Common myeloid progenitor, CD34-positive (primary cell): ENCODE measurements around the gene ALB. TPM values are rescaled to one million over a fixed set of nuclear protein-coding genes. Genes with fewer than 3 reads are reported as not detected.
"Not testable (repeated sequence)": the region's sequence is repeated elsewhere in the genome, so short reads cannot be mapped to it uniquely, and the experiment has no call there.

Source experiments
- CTCF ChIA-PET: fragments of 350-600 bp; sonication (Branson Sonifier 250); formaldehyde crosslinking; loops from one replicate; lab custom pipeline; 2021; ENCODE audit warnings: antibody characterized with exemption; lab: Charles Lee
- POLR2A ChIA-PET: fragments of 350-600 bp; sonication (Branson Sonifier 250); formaldehyde crosslinking; loops from one replicate; lab custom pipeline; 2021; ENCODE audit warnings: antibody characterized with exemption; lab: Charles Lee
- DNase-seq, 3 donors: peaks; one replicate each; pipeline versions ENCODE4 v3.0.0 to v3.0.0-alpha.2; 2013
- H3K27ac ChIP-seq, 2 experiments: 1 replicate in 1 of 2; 2 replicates in 1 of 2; pipeline ENCODE4 v1.7.0; 2013; ENCODE audit warnings: inconsistent platforms in 2 of 2, low read length in 2 of 2, mild to moderate bottlenecking in 2 of 2, low read depth in 1 of 2, moderate library complexity in 1 of 2; ENCODE audit not compliant: severe bottlenecking in 2 of 2, insufficient read depth in 1 of 2, poor library complexity in 1 of 2
- H3K27me3 ChIP-seq, 5 experiments: replicated peaks in 2 of 5; 1 replicate in 3 of 5; 2 replicates in 2 of 5; pipeline versions ENCODE4 v1.6.1 to v1.7.0; 2013; ENCODE audit warnings: low read length in 4 of 5, mild to moderate bottlenecking in 2 of 5, moderate library complexity in 2 of 5, inconsistent platforms in 1 of 5; ENCODE audit not compliant: insufficient read depth in 5 of 5, control insufficient read depth in 4 of 5
- H3K36me3 ChIP-seq, 4 experiments: 1 replicate in 2 of 4; 2 replicates in 2 of 4; pipeline versions ENCODE4 v1.6.1 to v1.7.0; 2013; ENCODE audit warnings: low read length in 3 of 4, control low read depth in 1 of 4, mild to moderate bottlenecking in 1 of 4; ENCODE audit not compliant: control insufficient read depth in 4 of 4, insufficient read depth in 4 of 4
- H3K4me1 ChIP-seq, 4 experiments: 1 replicate in 3 of 4; 2 replicates in 1 of 4; pipeline versions ENCODE4 v1.6.1 to v1.7.1; 2013; ENCODE audit warnings: low read length in 3 of 4, mild to moderate bottlenecking in 3 of 4, control low read depth in 1 of 4, inconsistent platforms in 1 of 4, moderate library complexity in 1 of 4; ENCODE audit not compliant: control insufficient read depth in 4 of 4, insufficient read depth in 4 of 4; ENCODE audit errors: control extremely low read depth in 1 of 4
- H3K4me3 ChIP-seq, 7 experiments: 1 replicate in 4 of 7; 2 replicates in 3 of 7; pipeline versions ENCODE4 v1.5.1 to v1.7.0; 2013; ENCODE audit warnings: mild to moderate bottlenecking in 7 of 7, low read length in 6 of 7, moderate library complexity in 6 of 7, inconsistent platforms in 2 of 7, low read depth in 2 of 7, control low read depth in 1 of 7; ENCODE audit not compliant: insufficient read depth in 4 of 7, control insufficient read depth in 1 of 7; ENCODE audit errors: extremely low read depth in 1 of 7
- H3K9me3 ChIP-seq, 5 experiments: 1 replicate in 4 of 5; 2 replicates in 1 of 5; pipeline versions ENCODE4 v1.6.1 to v1.7.1; 2013; ENCODE audit warnings: low read length in 4 of 5, mild to moderate bottlenecking in 2 of 5, inconsistent platforms in 1 of 5, low read depth in 1 of 5, moderate library complexity in 1 of 5; ENCODE audit not compliant: control insufficient read depth in 4 of 5, insufficient read depth in 2 of 5; ENCODE audit errors: control extremely low read depth in 1 of 5
- WGBS: methylation state at CpG from one replicate; pipeline ENCODE4 v1.1.5; 2013; ENCODE audit not compliant: insufficient coverage; 5-methylcytosine and 5-hydroxymethylcytosine counted together
- polyA plus RNA-seq: library from polyadenylated mRNA; unstranded; fragments of 120-200 nt; gene quantifications from one replicate; pipeline ENCODE4 v1.2.1, GENCODE V29; 2013

ALB gene
- 0.58 TPM for polyA plus RNA-seq

DNA sequence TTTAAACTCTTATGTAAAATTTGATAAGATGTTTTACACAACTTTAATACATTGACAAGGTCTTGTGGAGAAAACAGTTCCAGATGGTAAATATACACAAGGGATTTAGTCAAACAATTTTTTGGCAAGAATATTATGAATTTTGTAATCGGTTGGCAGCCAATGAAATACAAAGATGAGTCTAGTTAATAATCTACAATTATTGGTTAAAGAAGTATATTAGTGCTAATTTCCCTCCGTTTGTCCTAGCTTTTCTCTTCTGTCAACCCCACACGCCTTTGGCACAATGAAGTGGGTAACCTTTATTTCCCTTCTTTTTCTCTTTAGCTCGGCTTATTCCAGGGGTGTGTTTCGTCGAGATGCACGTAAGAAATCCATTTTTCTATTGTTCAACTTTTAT is at the start of gene ALB:
ALB (plus strand) TSS at position 246 of the 400 bp plus-strand sequence; CDS start at position 287, 41 bp downstream.
- Histone ChIP-seq H3K27me3 (no peaks in the 10 kb centered on the region), H3K4me3 (no peak within 1 kb of the TSS), H3K36me3 (no peaks in the 10 kb centered on the region), H3K4me1 (no peaks in the 10 kb centered on the region), H3K27ac (no peak within 1 kb of the TSS), H3K9me3 (no peaks in the 10 kb centered on the region)
- ChIA-PET CTCF (no interaction called here), POLR2A (no interaction called here)
- WGBS, result 100% methylated on average over 2 of the region's 7 CpGs
- DNase-seq, result no peak

DNA sequence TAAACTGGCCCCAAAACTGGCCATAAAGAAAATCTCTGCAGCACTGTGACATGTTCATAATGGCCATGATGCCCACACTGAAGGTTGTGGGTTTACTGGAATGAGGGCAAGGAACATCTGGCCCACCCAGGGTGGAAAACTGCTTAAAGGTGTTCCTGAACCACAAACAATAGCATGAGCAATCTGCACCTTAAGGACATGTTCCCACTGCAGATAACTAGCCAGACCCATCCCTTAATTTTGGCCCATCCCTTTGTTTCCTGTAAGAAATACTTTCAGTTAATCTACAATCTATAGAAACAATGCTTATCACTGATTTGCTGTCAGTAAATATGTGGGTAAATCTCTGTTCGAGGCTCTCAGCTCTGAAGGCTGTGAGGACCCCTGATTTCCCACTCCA is 46.9 kb upstream of the ALB start:
- H3K27me3 ChIP-seq, result not testable (repeated sequence)
- ChIA-PET POLR2A (interaction anchor here (0.6 kb wide), 1 partner anchor 58 kb away, joined by 5 read pairs; no protein-coding TSS in a partner anchor), CTCF (interaction anchor here (0.9 kb wide), 1 partner anchor 46 kb away, joined by 3 read pairs; no protein-coding TSS in a partner anchor)

DNA sequence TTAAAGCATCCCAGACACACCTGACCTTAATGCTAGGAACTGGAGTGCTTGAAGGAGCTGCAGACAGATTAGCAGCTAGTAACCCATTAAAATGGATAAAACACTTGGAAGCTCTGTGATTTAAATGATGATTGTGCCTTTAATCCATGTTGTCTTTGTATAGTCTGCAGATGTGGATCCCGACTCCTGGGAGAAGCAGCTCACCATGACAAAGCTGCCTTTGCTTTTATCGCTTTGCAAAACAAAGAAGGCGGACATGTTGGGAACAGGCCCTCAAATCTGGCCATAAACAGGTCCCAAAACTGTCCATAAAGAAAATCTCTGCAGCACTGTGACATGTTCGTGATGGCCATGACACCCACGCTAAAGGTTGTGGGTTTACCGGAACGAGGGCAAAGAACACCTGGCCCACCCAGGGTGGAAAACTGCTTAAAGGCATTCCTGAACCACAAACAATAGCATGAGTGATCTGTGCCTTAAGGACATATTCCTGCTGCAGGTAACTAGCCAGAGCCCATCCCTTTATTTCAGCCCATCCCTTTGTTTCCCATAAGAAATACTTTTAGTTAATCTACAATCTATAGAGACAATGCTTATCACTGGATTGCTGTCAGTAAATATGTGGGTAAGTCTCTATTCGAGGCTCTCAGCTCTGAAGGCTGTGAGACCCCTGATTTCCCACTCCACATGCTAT is 34.4 kb upstream of the ALB start:
- DNase-seq, H3K9me3 ChIP-seq, H3K4me1 ChIP-seq, H3K4me3 ChIP-seq, H3K36me3 ChIP-seq, H3K27ac ChIP-seq, POLR2A ChIA-PET, H3K27me3 ChIP-seq, CTCF ChIA-PET: not testable (repeated sequence)
- WGBS, result 92% methylated on average over 7 of the region's 8 CpGs

More for the DNA sequence above, 46.9 kb upstream of the ALB start:
- WGBS, result no CpG with 5 or more reads among the region's 1 CpG
- not testable (repeated sequence) for H3K27ac ChIP-seq, H3K4me3 ChIP-seq, H3K4me1 ChIP-seq, DNase-seq, H3K9me3 ChIP-seq, H3K36me3 ChIP-seq

DNA sequence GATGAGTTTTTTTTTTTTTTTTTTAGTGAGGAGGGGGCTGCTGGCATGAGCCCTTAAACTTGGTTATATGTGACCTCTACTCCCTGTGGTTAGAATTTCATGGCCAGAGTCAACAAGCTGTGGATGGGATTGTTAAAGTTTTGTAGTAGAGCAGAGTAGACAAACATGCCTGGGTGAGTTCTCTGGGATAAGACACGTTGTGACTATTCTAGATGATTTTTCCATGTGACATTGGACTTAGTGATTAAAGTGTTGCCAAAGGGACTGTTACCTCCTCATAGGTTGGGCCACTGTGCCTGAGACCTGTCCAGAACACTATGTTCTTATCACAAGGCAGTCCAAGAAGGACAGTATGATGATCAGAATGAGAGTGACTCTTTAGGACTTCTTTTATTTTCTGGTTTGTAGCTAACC is 28.8 kb upstream of the ALB start:
- ChIA-PET POLR2A (no interaction called here), CTCF (no interaction called here)
- DNase-seq, result no peak
- WGBS, result 83% methylated on average over 1 of the region's 1 CpG
- Histone ChIP-seq H3K27me3 (peaks cover 0 to 2% (median 0%) of the 10 kb centered on the region in 5 experiments), H3K4me1 (no peaks in the 10 kb centered on the region), H3K27ac (no peak overlapping the region), H3K9me3 (no peaks in the 10 kb centered on the region), H3K4me3 (no peak overlapping the region), H3K36me3 (no peaks in the 10 kb centered on the region)

DNA sequence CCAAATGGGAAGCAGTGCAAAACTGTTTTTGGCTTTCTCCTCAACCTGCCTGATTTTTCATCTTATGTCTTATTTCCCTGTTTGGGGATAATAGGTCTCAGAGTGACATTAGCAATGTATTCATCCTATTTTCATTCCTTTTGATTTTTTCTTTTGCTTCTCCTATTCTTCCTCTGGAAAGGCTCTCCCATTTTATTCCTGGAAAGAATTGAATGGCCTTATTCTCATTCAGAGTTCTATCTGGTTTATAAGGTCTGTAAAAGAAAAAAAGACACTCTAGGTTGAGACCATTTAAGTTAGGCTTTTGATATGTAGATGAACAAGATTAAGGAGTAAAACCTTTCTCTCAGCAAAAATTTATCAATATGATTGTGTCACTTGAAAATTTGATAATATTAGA is 27.8 kb upstream of the ALB start:
- POLR2A ChIA-PET, result no interaction called here
- no peak for DNase-seq

DNA sequence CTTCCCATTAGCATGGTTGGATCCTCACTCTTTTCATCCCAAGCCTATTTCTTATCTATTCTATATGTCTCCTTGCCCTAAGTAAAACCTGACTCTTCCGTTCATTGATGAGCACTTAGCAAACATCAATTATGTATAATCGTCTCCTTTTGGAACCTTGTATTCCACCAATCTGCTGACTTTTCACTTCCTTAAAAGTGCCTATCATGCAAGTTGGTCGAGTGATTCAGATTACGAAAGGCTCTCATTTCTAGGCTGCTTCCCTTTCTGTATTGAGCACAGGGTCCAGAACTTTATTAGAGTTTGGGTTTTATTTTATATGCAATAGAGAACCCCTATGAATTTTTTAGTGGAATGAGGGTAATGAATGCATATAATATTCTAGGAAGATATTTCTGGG is 27.1 kb upstream of the ALB start:
- Histone ChIP-seq H3K9me3 (no peaks in the 10 kb centered on the region), H3K36me3 (no peaks in the 10 kb centered on the region), H3K27me3 (peaks cover 0 to 2% (median 0%) of the 10 kb centered on the region in 5 experiments), H3K4me3 (no peak overlapping the region), H3K27ac (no peak overlapping the region), H3K4me1 (no peaks in the 10 kb centered on the region)
- CTCF ChIA-PET, result no interaction called here
- POLR2A ChIA-PET, result no interaction called here
- 93% methylated on average over 3 of the region's 4 CpGs for WGBS
- DNase-seq, result no peak

More for the DNA sequence above, 27.8 kb upstream of the ALB start:
- Histone ChIP-seq H3K4me3 (no peak overlapping the region), H3K4me1 (no peaks in the 10 kb centered on the region), H3K27me3 (peaks cover 0 to 2% (median 0%) of the 10 kb centered on the region in 5 experiments), H3K36me3 (no peaks in the 10 kb centered on the region), H3K27ac (no peak overlapping the region), H3K9me3 (no peaks in the 10 kb centered on the region)
- CTCF ChIA-PET, result no interaction called here

DNA sequence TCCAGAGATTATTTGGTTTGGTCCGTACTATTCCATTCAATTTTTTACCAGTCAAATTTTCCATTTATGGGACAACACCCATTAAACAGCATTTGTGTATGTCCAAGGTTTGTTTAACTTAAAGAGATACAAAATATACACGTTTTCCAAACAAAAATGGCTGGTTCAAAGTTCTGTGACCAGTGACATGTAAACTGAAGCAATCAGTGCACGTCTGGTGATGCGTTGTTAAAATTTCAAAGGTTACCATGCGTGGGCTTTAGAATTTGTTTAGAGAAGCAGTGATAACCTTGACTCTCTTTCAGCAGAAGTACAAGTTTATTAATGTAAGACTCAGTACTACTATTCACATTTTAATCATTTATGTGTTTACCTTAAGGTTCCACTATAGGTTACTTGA is 25.2 kb upstream of the ALB start:
- 94% methylated on average over 3 of the region's 5 CpGs for WGBS
- no peak overlapping the region for H3K4me3 ChIP-seq
- ChIA-PET CTCF (no interaction called here), POLR2A (no interaction called here)
- H3K36me3 ChIP-seq, result no peaks in the 10 kb centered on the region
- no peaks in the 10 kb centered on the region for H3K4me1 ChIP-seq
- H3K9me3 ChIP-seq, result no peaks in the 10 kb centered on the region
- H3K27me3 ChIP-seq, result peaks cover 0 to 2% (median 0%) of the 10 kb centered on the region in 5 experiments
- H3K27ac ChIP-seq, result no peak overlapping the region
- DNase-seq, result no peak
